ENCODE data around the gene JAZF1. TPM values are rescaled to one million over a fixed set of nuclear protein-coding genes. Genes with fewer than 3 reads are reported as not detected.

The JAZF1 gene
- total RNA-seq, 1 experiment from 2014 or later: 9.1 TPM

DNA sequence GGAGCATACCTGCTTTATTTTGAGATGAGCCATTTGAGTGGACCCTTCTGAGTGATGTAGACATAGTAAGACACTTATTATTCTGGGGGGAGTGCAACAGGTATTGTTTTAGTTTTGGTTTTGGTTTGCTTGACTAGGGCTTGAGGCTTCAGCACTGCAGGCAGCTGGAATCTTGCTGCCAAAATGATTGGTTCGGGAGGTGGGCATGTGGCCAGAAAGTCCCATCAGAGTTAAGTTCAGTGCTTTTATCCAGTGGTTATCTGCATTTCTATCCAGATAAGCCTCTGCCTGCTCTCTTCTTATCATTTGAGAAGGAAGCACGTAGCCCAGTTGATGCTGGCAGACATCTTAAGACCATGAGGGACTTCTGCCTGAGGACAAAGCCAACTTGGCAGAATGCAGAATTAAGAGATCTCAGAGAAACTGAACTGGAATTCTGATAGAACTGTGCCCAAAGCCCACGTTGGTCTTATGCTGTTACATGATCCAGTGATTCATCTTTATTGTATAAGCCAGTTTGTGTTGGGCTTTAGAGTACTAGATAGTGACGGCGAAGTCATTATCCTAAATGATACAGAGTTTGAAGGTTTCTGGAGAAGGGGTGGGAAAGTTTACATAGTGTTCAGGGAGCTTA lies 9.6 kb upstream of the JAZF1 start:
- no CpG with 5 or more reads among the region's 5 CpGs for WGBS (ENCODE audit: extremely low coverage, insufficient read length, low lambda C conversion rate)
- no peak overlapping the region for H3T11ph ChIP-seq (ENCODE audit: low read length)
- no peak overlapping the region for H3K27ac ChIP-seq (ENCODE audit: insufficient read length, low read depth, low read length)
- H3K27me3 ChIP-seq (ENCODE audit: insufficient read depth, low read length): no peaks in the 10 kb centered on the region; the same call in 1 of the 2 replicates
- no peaks in the 10 kb centered on the region for H3K79me1 ChIP-seq (ENCODE audit: insufficient read depth, low read depth, low read length, poor library complexity, severe bottlenecking)
- no peak overlapping the region for H2BK5ac ChIP-seq (ENCODE audit: insufficient read length, low read length)
- Mint-ChIP-seq H3K4me3 (no peak overlapping the region), H3K4me1 (peaks cover 32 to 35% of the 10 kb centered on the region in 2 experiments), H3K27ac (no peak overlapping the region), H3K27me3 (ENCODE audit: low read depth) (no peaks in the 10 kb centered on the region), H3K9me3 (no peaks in the 10 kb centered on the region), H3K36me3 (ENCODE audit: insufficient read depth in 1 of 3, low read depth in 3 of 3) (no peaks in the 10 kb centered on the region)
- H3K56ac ChIP-seq (ENCODE audit: insufficient read length, low read depth, low read length): no peak overlapping the region
- H4K91ac ChIP-seq (ENCODE audit: insufficient read length, low read depth, low read length): no peak overlapping the region
- H2BK15ac ChIP-seq (ENCODE audit: low read depth, low read length): no peak overlapping the region
- H2BK12ac ChIP-seq (ENCODE audit: insufficient read length, low read depth, low read length): no peak overlapping the region
- no peak overlapping the region for H2BK120ac ChIP-seq (ENCODE audit: low read depth, low read length, poor library complexity, severe bottlenecking)
- no peak overlapping the region for H3K4me2 ChIP-seq (ENCODE audit: insufficient read depth, insufficient read length, low read length)
- no peak for DNase-seq
- no peak overlapping the region for H4K8ac ChIP-seq (replicated peaks; ENCODE audit: insufficient read length, low read depth, low read length)
- H3K4me1 ChIP-seq (ENCODE audit: insufficient read depth, low read length): peaks cover 4% of the 10 kb centered on the region; the same call in 1 of the 2 replicates
- H3K23me2 ChIP-seq (ENCODE audit: insufficient read length, low read depth, low read length, poor library complexity, severe bottlenecking): no peaks in the 10 kb centered on the region
- no peak overlapping the region for H2BK20ac ChIP-seq (ENCODE audit: low read depth, low read length, poor library complexity, severe bottlenecking)
- TF ChIP-seq, protein P1, sequence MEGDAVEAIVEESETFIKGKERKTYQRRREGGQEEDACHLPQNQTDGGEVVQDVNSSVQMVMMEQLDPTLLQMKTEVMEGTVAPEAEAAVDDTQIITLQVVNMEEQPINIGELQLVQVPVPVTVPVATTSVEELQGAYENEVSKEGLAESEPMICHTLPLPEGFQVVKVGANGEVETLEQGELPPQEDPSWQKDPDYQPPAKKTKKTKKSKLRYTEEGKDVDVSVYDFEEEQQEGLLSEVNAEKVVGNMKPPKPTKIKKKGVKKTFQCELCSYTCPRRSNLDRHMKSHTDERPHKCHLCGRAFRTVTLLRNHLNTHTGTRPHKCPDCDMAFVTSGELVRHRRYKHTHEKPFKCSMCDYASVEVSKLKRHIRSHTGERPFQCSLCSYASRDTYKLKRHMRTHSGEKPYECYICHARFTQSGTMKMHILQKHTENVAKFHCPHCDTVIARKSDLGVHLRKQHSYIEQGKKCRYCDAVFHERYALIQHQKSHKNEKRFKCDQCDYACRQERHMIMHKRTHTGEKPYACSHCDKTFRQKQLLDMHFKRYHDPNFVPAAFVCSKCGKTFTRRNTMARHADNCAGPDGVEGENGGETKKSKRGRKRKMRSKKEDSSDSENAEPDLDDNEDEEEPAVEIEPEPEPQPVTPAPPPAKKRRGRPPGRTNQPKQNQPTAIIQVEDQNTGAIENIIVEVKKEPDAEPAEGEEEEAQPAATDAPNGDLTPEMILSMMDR (conservative IDR thresholded peaks at IDR 0.05): no peak
- no peaks in the 10 kb centered on the region for H3K9me3 ChIP-seq (ENCODE audit: control insufficient read depth, low read depth, low read length)
- no peak overlapping the region for H4K5ac ChIP-seq (ENCODE audit: insufficient read length, low read depth, low read length)
- H2AK5ac ChIP-seq (ENCODE audit: insufficient read length, low read length): no peak overlapping the region
- H3K4ac ChIP-seq (ENCODE audit: low read depth, low read length): no peak overlapping the region
- no peak overlapping the region for H3K23ac ChIP-seq (ENCODE audit: insufficient read length, low read depth, low read length)
- no peaks in the 10 kb centered on the region for H4K20me1 ChIP-seq (ENCODE audit: control insufficient read depth, insufficient read depth, insufficient read length)
- no peak overlapping the region for H3K14ac ChIP-seq (ENCODE audit: insufficient read depth, low read length)
- H3K79me2 ChIP-seq (ENCODE audit: insufficient read depth, low read length): no peaks in the 10 kb centered on the region
- H3K9ac ChIP-seq (ENCODE audit: extremely low read depth, insufficient read length, low read length): no peak overlapping the region
- H2AFZ ChIP-seq (ENCODE audit: low read length): no peak overlapping the region
- no peak overlapping the region for H3K18ac ChIP-seq (ENCODE audit: insufficient read length, low read depth, low read length)
